HG03575 (cell line): ENCODE results near the gene MASP1.
"Not testable (repeated sequence)": the region's sequence is repeated elsewhere in the genome, so short reads cannot be mapped to it uniquely, and the experiment has no call there.

Experiments
- ATAC-seq: cut with Tn5 transposase; IDR thresholded peaks from one replicate; pipeline ENCODE4 v1.9.1; 2021; ENCODE audit not compliant: unreplicated experiment, insufficient number of reproducible peaks, low FRiP score; ENCODE audit errors: extremely low read depth

MASP1 gene

GRCh38 chr3:187238835-187239234 lies 52.7 kb downstream of the MASP1 start:
- ATAC-seq: not testable (repeated sequence)

DNA sequence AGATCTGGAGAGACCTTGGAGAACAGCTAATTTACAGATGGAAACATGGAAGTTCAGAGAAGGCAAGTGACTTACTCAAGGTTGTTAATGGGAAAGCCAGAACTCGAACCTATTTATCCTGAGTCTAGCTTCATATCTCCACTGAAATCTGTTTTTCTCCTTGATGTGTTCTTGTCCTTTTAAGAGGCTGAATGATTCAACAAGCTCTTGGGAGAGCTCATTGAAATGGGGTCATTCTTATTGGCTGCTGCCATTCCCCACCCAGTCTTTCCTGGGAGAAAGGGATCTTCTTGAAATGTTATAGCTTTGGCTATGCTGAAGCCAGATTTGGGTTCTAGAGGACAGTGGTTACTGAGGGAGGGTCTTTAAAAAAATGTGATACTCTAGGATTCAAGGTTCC lies 53.3 kb downstream of the MASP1 start:
- ATAC-seq: no peak

- ATAC-seq: no peak
Measured at GRCh38 chr3:187237741-187238140, 53.8 kb downstream of the MASP1 start.

GRCh38 chr3:187236962-187237361 lies 54.6 kb downstream of the MASP1 start:
- ATAC-seq: no peak

GRCh38 chr3:187230011-187230410 lies 61.5 kb downstream of the MASP1 start:
- no peak for ATAC-seq

DNA sequence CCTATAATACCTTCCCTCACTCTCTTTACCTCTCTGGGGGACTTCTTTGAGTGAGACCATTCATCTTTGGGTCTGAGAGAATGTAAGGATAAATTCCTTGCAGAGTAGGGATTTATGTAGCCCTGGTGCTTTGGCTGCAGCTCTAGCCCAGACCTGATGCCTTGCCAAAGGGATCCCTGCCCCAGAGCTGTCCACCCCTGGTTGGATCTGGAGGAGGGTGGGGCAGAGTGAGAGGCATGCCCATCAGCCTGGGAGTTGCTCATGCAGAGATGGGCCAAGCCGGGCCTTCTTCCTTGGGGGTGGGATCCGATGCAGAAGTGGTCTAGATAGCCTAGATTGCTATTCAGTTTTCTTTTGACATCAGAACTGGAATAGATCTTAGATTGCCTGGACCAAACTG lies 62.8 kb downstream of the MASP1 start:
- ATAC-seq: no peak

DNA sequence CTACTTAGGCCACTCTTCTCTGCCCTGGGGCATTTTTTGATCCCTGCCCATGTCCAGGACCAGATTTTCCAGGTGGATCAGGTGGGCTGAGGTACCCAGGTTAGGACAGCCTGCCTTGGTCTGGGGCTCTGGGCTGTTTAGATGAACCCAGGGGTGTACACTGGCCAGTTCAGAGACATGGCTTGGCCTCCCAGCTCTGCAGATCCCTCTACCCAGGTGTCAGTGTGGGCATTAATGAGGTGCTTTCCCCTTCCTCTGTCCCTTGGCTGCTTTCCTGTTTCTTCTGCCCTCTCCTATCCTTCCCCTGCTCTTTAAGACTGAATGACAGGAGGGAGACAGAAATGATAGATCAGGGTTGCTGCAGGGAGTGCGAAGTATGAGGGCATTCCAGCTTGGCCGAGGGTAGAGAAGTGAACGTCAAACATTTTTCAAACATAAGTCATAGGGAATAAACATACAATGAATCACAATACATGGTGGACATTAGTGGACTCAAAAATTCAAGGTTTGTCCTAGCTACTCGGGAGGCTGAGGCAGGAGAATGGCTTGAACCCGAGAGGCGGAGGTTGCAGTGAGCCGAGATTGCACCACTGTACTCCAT lies 63.8 kb downstream of the MASP1 start:
- no peak for ATAC-seq

DNA sequence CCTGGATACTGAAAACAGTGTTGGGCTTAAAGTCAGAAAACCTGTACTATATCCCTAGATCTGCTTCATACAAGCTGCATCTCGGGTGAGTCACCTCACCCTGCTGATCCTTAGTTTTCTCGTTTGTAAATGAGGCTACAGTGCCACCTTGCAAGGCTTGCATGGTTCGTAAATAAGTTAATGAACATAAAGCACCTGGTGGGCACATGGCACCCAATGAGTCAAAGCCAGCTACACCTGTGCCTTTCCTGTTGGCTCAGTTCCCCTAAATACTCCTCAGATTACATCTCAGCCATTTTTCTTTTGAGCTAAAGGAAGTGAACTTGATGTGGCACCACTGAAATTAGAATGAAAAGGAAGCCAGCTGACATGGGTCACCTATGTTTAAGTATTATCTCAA lies 67.7 kb downstream of the MASP1 start:
- ATAC-seq: no peak

- ATAC-seq: no peak
Measured at GRCh38 chr3:187222801-187223200, 68.7 kb downstream of the MASP1 start.

- no peak for ATAC-seq
Measured at GRCh38 chr3:187215460-187215859, 76.1 kb downstream of the MASP1 start.

- ATAC-seq: no peak
Measured at GRCh38 chr3:187213616-187214015, 77.9 kb downstream of the MASP1 start.

DNA sequence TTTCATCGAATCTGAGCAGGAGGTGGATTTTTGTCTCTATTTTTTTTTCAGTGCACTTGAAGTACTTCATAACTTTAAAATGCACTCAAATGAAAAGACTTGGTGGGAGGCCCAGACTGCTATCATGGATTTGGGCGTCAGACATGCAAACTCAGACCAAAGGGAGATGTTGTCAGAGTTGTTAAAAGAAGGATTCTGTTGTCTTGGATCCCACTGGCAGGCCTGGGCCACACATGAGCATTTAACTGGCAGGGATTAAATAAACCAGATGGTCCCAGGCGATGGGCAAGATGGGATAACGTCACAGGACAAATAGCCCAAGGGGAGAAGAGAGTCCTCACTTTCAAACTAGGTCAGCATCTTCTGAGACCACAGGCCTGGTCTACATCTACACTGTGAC lies 78.8 kb downstream of the MASP1 start:
- ATAC-seq: no peak

DNA sequence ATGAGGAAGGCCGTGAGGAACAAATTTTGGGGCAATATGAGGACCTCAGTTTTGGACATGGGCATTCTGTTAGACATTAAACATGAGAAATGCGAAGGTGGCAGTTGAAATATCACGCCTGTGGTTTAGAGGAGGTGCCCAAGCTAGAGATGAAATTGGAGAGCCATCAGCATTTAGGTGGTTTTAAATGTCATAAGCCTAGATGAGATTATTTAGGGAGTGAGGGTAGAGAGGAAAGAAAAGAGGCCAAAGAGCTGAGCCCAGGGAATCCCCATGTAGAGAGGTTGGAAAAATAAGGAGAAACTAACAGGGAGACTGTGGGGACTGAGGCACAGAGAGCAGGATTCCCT lies 79.4 kb downstream of the MASP1 start:
- ATAC-seq: no peak

DNA sequence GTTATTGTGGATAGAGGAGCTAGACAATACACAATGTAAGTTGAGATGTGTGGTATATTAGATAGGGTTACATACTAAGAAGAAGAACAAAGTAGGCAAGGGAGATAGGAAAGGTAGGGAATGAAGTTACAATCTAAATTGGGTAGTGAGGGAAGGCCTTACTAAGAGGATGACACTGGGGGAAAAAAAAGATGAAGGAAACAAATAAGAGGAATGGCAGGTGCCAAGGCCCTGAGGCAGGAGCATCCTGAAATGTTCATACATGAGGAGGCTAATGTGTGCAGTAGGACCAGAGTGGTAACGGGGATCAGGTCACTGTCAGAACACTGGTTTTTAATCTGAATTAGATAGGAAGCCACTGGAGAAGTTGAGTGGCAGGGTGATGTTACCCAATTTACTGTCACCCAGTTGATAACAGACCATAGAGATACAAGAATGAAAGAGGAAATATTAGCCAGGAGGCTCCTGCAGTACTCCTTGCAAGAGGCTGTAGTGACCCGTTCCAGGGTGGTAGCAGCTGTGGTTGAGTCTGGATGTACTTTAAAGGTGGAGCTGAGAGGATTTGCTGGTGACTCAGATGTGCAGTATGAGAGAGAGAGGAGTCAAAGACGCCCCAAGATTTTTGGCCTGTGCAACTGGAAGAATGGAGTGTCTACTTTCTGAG lies 79.9 kb downstream of the MASP1 start:
- ATAC-seq: no peak

DNA sequence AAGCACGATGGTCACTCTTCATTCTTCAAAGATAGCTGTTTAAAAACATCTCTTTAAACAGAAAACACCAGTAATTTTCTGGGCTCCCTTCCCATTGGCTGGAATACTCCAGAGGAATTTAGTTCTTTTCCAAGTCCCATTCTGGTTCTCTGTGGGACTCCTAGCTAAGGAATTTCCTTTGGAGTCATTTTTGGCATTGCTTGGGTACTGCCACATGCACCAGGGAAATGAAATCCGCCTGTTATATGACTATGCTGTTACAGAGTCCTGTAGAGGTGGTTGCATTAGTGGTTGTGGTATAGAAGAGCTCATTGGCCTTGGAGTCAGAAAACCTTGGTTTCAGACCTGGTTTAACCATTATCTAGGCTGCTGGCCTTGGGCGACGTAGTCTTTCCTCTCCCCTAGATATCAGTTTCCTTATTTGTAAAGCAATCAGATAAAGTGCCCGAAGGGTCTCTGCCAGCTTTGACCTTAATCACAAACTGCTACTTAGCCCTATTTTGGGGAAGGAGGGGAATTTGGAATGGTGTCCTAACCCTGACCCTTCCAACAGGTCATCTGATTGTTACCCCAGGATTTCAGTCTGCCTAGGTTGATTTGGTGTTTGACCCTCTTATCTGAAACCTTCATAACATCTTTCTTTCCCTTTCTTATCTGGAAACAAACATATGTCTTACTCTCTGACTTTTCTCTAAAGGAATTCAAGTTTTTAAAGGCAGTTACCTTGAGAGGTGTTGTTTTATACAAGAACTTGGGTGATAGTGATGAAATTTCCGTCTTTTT lies 80.8 kb downstream of the MASP1 start:
- no peak for ATAC-seq

DNA sequence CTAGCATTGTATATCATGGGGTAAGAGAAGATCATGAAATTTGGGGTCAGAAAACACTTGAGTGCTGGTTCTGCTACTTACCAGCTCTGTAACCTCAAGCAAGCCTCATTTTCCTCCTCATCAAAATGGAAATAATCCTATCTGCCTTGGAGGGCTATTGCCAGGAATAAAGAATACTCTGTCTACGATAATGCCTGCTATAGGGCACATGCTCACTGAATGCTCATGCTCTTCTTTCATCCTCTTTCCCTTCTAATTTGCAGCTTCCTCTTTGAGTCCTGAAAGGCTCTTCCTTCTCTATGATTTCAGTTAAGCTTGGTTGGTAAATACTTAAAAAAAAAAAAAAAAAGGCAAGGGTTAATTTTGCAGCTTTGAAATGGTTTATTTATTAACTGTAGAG lies 81.4 kb downstream of the MASP1 start:
- ATAC-seq: no peak

- ATAC-seq: no peak
Measured at GRCh38 chr3:187209491-187209890, 82.0 kb downstream of the MASP1 start.

GRCh38 chr3:187208159-187208558 lies 83.4 kb downstream of the MASP1 start:
- ATAC-seq: no peak

DNA sequence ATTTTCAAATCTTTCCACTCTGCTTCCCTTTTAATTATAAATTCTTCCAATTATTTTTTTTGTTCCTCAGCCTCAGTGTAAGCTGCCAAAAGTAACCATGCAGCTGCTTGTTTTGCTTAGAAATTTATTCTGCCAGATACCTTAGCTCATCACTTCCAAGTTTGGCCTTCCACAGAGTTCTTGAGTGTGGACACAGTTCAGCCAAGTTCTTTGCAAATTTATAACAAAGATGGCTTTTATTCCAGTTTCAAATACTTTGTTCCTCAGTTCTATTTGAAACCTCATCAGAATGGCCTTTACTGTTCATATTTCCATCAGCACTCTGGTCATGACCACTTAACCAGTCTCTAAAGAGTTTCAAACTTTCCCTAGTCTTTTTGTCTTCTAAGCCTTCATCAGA lies 83.9 kb downstream of the MASP1 start:
- ATAC-seq: no peak

- ATAC-seq: no peak
Measured at GRCh38 chr3:187207062-187207461, 84.5 kb downstream of the MASP1 start.
